NCI-H748 (cell line): ENCODE measurements around the gene SORCS2.
A peak's percentile ranks its signal among the peaks of the same experiment; 100 is the strongest.

Source experiments
- DNase-seq: peaks from one replicate; lab custom pipeline; 2025; ENCODE audit not compliant: unreplicated experiment; lab: John Stamatoyannopoulos, UW

The SORCS2 gene

GRCh38 chr4:7638984-7639789 is 446.8 kb downstream of the SORCS2 start:
- DNase-seq: no peak

GRCh38 chr4:7640136-7640535 is 447.8 kb downstream of the SORCS2 start:
- no peak for DNase-seq

GRCh38 chr4:7641712-7642111 is 449.4 kb downstream of the SORCS2 start:
- DNase-seq: no peak

GRCh38 chr4:7642741-7643458 is 450.6 kb downstream of the SORCS2 start:
- DNase-seq: no peak

- no peak for DNase-seq
Observed at GRCh38 chr4:7645158-7645557, 452.8 kb downstream of the SORCS2 start.

GRCh38 chr4:7645956-7646355 is 453.6 kb downstream of the SORCS2 start:
- DNase-seq: no peak

GRCh38 chr4:7646384-7647061 is 454.2 kb downstream of the SORCS2 start:
- DNase-seq: no peak

GRCh38 chr4:7647186-7647585 is 454.8 kb downstream of the SORCS2 start:
- no peak for DNase-seq

- no peak for DNase-seq
Observed at GRCh38 chr4:7647600-7648543, 455.5 kb downstream of the SORCS2 start.

- no peak for DNase-seq
Observed at GRCh38 chr4:7648544-7649395, 456.4 kb downstream of the SORCS2 start.

- no peak for DNase-seq
Observed at GRCh38 chr4:7649411-7649740, 457.0 kb downstream of the SORCS2 start.

GRCh38 chr4:7649741-7650531 is 457.6 kb downstream of the SORCS2 start:
- no peak for DNase-seq

- DNase-seq: peak; percentile 42
Observed at GRCh38 chr4:7650606-7651385, 458.5 kb downstream of the SORCS2 start.

GRCh38 chr4:7651461-7651921 is 459.2 kb downstream of the SORCS2 start:
- DNase-seq: no peak

GRCh38 chr4:7652006-7652405 is 459.7 kb downstream of the SORCS2 start:
- no peak for DNase-seq

- no peak for DNase-seq
Observed at GRCh38 chr4:7652451-7652881, 460.1 kb downstream of the SORCS2 start.

GRCh38 chr4:7652906-7653305 is 460.6 kb downstream of the SORCS2 start:
- DNase-seq: no peak
